Measurements from ENCODE around the gene SRP14.
"Not testable (repeated sequence)": the region's sequence is repeated elsewhere in the genome, so short reads cannot be mapped to it uniquely, and the experiment has no call there.

SRP14 gene, protein sequence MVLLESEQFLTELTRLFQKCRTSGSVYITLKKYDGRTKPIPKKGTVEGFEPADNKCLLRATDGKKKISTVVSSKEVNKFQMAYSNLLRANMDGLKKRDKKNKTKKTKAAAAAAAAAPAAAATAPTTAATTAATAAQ

DNA sequence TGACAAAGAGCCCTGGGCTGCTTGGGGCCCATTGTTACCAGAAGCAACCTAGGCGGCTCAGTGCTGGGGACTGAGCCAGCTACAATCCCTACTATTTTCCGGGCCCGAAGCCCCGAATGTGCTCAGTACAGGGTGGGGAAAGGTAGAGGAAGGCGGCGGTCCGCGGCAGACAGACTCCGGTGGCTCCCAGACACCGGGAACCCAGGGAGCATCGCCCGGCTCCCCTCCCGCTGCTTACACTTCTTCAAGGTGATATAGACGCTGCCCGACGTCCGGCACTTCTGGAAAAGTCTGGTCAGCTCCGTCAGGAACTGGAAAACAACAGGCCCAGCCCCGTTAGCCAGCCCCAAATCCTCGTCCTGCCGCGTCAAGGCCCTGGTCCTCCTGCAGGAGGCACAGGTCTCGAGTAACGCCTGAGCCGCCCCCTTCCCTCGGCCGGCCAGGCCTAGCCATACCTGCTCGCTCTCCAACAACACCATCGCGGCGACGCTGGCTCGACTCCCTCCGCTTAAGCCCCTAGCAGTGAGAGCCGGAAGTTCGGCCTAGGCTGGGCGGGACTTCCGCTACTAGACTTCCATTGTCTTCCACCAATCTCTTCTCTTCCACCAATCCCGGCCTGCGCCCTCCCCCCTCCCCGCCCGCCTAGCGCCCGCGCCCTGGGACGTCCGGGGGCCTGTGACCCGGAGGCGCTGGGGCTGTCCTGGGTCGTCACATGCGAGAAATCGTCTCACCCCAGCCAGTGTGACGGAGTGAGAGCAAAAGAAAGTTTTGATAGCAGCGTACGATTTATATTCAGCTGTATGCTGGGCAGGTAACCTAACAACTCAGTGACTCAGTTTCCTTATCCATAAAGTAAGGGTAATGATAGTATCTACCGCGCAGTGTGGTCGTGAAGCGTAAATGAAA is at the start of gene SRP14:
SRP14 (minus strand) TSS at position 544 of the 906 bp plus-strand sequence; CDS start at position 479, 65 bp downstream.
- peak; percentile 93 for DNase-seq

DNA sequence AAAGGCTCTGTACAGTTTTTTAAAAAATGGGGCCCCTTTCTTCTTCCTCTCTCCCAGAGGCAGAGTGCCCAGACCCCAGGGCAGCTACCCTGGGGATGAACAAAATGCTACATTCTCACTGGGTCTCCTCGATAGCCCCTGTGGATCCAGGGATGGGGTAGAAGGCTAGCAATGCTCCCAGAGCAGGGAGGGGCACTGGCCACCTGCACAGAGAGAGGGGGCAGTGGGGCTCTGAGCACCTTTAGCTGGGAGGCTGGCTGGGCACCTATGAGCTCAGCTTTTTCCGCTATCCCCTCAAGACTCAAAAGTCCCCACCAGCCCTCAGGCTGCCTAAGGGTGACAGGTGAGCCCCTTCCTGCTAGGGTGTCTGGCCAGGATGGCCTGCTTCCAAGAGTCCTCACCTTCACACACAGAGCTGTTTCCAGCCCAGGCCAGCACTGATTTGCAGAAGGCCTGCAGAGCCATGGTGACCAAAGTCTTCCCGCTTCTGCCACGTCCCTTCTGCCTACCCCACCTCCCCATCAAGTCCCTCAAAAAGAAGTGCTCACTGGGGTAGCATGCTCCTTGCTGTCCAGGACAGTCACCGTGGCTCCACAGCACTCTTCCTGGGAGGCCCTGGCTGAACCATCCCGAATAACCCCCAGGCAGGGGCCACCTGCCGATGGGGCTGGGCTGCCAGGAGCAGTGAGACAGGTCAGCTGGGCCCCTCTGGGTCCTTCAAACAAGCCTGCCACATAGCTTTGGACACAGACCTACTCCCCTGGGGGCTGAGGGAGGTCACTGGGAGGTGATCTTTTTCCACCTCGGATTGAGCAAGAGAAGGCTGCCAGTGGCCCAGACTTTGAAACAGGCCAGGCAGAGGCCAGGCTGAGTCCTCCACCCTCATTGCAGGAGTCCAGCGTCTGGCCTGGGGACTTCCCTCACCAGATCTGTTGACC is 49.3 kb upstream of the SRP14 start:
- DNase-seq, result no peak

DNA sequence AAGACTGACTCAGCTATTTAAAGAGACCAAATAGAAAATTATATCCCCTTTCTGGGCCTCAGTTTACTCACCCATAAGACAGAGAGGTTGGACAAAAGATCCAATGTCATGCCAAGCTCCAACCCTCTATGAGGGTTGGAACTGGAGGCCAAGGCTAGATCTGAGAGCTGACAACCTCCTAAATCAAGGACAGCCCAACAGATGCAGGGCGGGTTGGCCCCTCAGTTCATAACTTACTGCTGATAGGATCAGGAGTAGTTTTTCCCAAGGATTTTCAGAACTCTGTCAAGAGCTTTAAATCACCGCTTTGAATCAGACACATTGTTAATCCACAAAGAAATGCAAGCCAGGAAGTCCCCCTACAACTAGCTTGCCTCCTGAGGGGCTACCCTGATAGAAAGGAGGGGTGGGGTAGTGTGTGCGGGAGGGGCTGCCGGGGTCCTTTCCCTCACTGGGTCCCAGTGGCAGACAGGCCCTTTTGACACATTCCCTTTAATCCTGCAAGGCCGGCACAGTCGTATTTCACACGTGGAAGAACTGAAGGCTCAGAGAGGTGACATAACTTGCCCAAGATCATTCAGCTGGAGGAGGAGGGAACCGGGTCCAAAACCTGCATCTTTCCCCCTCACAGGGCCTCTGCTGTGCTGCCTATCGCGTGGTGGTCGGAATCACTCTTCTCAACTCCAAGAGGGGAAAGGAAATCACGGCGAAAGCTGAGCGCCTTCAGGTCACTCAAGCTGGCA is 48.3 kb upstream of the SRP14 start:
- no peak for DNase-seq

DNA sequence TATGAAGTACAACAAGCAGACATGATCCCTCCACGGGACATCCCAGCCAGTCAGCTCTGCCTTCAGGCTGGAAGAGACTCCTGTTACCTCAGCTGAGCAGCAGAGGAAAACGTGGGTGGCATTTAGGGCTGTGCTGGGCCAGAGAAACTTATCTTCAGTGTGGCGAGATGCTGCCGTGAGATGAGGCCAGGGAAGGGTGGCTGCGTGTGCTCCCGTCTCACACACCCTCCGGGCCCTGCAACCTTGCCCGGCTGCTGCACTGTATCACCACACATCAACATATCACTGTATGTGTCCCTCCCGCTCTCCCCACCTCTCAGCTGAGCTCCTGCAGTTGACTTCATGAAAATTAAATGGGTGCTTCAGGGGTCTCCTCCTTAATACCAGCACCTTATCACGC is 46.3 kb upstream of the SRP14 start:
- no peak for DNase-seq

DNA sequence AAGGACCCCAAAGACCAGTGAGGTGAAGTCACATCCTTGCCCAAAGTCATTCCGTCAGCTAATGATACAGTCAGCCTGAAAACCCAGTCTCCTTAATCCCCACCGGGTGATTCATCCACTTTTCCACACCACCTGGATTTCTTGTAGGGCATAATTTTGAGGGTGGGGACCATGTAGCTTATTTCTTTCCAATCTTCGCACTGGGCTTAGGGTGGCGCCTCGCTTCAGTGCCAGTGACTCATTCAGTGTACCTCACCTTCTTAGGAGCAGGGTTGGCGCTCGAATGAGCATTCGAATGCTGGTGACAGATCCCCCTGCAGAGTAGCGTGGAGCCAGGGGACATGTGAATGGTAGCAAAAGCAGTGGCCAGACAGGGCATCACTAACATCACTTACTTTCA is 45.7 kb upstream of the SRP14 start:
- DNase-seq, result no peak

DNA sequence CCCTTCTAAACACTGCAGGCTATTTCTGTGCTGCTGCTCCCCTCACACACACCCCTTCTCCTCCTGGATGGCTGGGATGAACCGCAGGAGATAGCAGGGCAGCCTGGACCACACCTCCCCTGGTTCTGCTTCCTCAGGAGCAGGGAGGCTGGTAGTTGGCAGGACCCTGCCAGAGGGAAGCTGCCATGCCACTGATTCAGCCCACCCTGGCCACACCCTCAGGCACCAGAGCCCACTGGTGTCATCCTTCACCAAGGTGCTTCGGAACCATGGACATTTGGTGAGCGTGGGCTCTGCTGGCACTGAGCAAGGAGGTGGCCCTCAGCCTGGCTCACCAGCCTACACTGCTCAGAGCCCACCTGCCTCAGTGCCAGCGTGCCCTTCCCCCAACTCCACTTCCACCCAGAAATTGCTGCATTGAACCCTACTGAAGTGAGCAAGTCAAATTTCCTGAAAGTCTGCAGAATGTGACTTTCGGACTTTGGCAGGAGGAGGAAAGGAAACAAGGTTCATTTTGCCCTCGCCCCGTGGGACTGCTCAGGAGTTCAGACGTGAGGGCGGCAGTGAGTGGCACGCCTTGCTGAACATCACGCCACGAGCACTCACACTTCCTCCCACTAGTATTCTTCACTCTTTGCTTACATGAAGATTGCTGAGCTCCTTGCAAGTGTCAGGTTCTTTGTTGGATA is 43.4 kb upstream of the SRP14 start:
- DNase-seq, result no peak

DNA sequence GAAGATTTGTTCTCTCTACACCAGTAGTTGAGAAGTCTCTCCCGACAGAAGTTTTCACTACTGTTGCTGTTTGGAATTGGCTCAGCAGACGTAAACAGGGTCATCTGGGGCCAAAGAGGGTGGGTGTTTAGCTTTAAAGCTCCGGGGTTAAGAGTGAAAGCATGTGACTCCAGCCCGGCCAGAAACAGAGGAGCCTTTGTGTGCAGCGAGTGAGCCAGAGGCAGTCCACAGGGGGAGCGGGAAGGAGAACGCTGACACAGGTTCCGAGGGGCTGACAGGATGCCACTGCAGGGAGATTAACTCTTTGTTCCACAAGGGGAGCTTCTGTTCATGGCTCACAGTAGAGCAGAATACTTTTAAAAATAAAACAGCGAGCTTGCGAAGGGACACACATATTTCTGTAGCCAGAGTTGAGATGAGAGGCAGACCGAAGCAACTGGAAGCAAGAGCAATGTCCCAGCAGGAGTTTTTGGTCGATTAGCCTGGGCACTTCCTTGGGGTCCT is 42.8 kb upstream of the SRP14 start:
- DNase-seq, result no peak

DNA sequence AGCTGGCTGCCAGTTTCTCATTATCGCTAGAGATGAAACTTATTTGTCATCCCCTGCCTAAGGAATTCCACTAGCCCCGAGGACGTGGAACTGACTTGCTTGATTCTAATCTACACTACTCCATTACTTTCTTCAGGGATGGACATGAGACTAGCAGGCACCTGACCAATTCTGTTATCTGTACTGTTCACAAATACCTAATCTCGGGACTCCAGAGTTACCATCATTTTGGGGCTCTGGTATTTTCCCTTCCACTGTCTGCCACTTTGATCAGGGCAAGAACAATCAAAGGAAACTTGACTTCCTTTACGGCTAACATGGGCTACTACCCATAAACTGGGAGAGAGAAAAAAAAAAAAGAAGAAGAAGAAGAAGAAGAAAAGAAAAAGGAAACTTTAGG is 41.9 kb upstream of the SRP14 start:
- no peak for DNase-seq

DNA sequence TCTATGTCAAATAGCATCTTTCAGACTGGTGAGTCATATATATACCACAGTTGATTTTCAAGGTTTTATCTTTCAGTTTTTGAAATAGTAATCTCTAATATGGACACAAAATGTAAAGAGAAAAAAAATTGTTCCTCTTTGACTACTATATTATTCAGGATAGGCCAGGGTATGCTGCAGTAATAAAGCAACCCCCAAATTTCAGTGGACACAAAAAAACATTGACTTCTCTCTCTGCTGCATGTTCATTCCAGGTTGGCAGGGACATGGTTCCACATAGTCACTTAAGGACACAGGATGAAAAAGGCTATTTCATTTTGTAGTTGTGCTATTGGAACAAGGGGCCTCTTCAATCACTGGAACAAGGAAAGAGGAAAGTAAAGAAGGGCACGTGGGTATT is 41.1 kb upstream of the SRP14 start:
- no peak for DNase-seq

DNA sequence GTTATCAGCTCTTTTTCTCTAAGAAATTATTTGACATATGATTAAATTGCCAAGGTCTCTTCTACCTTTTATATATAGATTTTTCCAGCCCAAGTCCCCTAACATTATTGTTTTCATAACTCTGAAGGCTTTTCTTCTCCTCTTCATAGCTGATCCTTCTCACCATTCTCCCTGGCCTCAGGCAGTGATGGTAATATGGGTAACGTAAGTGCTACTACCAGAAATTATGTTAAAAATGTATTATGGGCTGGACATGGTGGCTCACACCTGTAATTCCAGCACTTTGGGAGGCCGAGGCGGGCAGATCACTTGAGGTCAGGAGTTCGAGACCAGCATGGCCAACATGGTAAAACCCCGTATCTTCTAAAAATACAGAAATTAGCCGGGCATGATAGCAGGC is 40.5 kb upstream of the SRP14 start:
- DNase-seq, result no peak

DNA sequence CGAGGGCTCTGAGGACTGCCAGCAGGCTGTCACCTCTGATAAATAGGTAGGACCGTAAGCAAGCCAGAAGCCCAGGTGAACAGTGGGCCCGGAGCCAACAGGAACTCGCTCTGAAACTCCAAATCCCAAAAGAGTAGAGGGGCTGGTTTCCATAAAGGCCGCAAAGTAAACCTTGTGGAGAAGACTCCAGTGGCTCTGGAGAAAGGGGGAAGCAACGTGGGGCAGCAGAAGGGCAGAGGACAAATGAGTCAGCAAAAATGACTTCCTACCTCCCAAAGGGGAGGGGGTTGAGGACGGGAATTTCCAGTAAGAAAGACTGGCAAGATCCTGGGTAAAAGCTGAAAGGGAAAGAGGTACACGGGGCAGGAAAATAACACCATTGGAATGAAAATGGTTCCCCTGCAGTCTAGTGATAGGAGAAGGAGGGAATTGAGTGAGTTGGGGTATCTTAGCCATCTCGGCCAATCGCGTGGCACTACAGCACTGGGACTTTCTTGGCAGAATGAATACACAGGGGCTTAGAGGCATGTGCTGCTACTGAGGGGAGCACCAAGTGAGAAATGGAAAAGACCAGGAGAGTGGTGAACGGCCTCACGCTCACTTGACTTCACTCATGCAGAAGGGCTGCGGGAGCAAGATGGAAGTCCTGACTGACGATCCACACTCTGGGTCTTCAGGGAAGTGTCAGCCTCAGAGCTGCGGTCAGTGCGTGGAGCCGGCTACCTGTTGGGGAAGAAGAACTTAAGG is 36.5 kb upstream of the SRP14 start:
- no peak for DNase-seq

DNA sequence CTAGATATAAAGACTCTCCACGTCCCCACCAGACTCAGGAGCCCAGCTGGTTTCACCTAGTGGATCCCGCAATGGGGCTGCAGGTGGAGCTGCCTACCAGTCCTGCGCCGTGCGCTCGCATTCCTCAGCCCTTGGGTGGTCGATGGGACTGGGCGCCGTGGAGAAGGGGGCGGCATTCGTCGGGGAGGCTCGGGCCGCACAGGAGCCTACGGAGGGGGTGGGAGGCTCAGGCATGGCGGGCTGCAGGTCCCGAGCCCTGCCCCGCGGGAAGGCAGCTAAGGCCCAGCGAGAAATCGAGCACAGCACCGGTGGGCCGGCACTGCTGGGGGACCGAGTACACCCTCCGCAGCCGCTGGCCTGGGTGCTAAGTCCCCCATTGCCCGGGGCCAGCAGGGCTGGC is 35.7 kb upstream of the SRP14 start:
- DNase-seq, result not testable (repeated sequence)

DNA sequence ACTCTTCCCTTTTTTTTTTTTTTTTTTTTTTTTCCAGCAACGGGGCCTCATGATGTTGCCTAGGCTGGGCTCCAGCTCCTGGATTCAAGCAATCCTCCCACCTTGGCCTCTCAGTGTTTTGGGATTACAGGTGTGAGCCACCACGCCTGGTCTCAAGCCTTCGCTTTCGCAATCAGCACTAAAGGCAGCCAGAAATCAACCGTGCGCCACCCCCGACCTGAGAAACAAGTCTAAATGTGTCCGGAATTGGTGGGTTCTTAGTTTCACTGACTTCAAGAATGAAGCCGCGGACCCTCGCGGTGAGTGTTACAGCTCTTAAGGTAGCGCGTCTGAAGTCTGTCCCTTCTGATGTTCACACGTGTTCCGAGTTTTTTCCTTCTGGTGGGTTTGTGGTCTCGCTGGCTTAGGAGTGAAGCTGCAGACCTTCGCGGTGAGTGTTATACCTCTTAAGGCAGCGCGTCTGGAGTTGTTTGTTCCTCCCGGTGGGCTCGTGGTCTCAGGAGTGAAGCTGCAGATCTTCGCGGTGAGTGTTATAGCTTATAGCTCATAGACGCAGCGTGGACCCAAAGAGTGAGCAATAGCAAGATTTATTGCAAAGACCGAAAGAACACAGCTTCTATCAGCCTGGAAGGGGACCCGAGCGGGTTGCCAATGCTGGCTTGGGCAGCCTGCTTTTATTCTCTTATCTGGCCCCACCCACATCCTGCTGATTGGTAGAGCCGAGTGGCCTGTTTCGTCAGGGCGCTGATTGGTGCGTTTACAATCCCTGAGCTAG is 34.9 kb upstream of the SRP14 start:
- peak; percentile 53 for DNase-seq

DNA sequence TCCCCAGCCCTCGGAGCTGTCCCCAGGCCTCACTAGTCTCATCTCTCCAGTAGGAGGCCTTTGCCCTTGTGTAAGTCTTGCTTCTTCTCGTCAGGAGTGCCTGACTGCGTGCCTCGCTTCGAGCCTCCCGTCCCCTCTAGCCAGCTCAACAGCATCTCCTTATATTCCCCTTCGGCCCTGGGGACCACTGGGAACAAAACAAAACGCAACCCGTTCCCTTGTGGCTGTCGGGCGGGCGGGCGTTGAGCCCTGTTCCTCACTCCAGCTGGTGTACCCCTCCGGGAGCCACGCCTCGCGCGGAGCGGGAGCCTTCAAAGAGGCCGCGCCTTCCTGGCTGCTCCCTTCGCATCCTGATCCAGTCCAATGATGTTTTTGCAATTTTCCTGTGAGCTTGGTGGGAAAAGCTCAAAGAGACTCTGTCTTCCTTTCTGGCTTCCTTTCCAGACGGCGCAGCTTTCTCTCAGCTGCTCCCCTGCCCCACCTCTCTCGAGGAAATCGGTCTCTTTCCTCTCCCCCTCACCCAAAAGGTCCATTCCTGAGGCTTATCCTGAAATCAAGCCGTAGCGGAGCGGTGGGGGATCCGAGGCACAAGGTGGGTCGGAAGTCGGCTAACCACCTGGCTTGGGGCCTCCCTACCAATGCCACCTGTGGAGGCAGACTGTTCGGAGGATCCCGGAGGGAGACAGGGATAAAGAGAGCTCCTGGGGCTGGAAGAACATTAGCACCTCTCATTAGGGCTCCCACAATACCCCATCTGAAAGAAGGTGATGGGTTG is 33.4 kb upstream of the SRP14 start:
- no peak for DNase-seq

DNA sequence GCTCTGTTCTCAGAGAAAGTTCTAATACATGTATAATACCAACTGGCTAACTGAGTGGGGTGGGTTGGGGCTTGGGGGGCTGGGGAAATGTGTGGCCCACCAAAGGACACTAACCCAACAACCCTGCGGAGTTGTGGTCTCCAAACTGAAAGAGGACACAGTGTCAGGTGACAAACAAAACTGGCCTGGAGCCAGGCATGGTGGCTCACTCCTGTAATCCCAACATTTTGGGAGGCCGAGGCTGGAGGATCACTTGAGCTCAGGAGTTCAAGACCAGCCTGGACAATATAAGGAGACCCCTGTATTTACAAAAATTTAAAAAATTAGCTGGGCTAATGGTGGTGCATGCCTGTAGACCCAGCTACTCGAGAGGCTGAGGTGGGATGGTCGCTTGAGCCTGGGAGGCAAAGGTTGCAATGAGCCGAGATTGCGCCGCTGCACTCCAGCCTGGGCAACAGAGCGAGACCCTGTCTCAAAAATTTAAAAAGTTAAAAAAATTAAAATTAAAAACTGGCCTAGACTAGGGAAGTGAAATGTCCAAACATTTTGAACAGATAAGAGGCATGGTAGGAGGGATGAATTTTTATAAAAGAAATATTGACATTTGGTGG is 31.7 kb upstream of the SRP14 start:
- DNase-seq, result no peak

DNA sequence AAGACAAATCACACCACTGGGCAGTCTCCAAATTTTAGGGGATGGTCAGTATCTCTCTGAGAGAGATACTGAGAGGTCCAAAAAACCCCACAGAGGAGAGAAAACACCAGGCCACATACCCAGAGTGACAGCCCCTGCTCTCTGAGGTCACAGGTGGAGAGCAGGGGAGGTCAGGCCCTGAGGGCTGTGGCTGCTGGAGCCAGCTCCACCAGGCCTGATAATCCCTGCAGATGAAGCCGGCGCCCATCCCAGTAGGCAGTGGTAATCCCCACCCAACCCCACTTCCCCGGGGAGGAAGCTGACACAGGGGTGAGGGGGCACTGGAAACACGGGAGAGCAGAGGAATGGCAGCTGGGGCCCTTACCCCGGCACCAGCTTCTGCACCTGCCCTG is 31.2 kb upstream of the SRP14 start:
- DNase-seq, result no peak

DNA sequence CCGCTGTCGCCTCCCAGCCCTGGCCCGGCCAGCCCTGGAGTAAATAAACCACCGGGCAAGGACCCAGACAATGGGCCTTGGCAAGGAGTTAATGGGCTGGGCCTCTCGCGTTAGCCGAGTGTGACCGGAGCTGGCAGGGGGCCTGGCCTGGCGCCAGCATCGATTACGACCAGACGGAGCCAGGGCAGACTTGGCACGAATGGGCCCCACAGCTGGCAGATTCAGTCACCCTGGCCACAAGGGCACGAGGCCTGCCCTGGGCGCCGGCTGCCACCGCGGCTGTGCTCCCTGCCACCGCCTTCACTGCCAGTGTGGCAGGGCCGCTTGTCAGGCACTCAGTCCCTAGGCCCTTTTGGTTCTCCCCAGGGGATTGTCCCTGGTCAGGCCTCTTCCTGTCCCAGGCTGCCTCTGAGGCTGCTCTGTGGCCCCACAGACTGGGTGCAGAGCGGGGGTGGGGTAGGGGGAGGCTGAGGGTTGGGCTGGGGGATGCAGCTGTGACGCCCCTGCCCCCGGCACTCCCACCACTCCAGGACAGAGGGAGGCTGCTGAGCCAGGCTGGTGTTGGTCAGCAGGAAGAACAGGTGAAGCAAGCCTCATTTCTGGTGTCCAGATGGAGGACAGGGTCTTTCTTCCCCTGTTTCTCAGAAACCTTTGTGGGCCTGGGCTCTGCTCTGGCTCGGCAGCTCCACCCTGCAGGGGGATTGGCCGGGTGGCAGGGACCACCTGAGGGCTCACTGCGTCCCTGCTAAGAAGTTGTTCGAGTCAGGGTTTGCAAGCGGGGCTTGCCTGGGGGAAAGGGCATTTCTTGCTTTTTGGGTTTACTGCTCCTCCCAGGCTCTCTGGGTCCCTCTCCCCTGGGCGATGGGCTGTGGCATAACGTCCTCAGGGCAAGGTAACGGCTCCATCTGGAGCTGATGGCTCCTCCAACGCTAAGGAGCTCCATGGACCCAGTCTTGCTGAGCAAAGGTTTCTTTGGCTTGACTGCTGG is 30.5 kb upstream of the SRP14 start:
- DNase-seq, result no peak
